ENCODE data around the gene ALKBH2.

The ALKBH2 gene

GRCh38 chr12:109093022-109093918, at the start of gene ALKBH2:
TSS of gene ALKBH2 (minus strand) at chr12:109093472. CDS start at chr12:109092786, 686 bp downstream.
- peak; percentile 90 to 91 for DNase-seq (ENCODE audit: low read depth in 2 of 2)

DNA sequence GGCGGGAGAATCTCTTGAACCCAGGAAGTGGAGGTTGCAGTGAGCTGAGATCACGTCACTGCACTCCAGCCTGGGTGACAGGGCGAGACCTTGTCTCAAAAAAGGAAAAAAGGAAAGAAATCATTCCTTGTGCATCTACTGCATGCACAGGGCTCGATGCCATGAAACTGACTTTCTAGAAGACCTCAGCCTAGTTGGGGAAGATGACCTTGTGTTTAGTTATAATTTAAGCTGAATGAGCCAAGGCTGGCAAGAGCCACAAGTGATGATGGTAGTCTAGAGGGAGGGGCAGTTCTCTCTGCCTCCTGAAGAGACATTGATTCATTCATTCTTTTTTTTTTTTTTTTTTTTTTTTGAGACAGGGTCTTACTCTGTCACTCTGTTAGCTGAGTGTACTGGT, 47.3 kb upstream of the ALKBH2 start:
- DNase-seq (ENCODE audit: low read depth in 2 of 2): no peak

DNA sequence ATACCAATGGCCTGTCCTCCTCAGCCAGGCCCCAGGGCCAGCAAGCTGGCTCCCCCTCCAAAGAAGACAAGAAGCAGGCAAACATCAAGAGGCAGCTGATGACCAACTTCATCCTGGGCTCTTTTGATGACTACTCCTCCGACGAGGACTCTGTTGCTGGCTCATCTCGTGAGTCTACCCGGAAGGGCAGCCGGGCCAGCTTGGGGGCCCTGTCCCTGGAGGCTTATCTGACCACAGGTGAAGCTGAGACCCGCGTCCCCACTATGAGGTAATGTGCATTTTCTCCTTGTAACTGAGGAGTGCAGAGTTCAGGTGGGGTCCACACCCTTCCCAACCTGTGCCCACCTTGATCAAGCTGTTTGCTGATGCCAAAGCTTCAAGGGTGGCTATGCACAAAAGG, 46.5 kb upstream of the ALKBH2 start:
- no peak for DNase-seq (ENCODE audit: low read depth in 2 of 2)

DNA sequence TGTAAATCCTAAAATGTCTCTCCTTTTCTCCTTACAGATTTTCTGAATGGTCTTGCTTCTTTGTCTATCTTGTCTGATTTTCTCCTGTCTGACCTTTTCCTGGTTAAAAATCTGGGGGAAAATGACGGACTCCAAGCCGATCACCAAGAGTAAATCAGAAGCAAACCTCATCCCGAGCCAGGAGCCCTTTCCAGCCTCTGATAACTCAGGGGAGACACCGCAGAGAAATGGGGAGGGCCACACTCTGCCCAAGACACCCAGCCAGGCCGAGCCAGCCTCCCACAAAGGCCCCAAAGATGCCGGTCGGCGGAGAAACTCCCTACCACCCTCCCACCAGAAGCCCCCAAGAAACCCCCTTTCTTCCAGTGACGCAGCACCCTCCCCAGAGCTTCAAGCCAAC, 46.1 kb upstream of the ALKBH2 start:
- no peak for DNase-seq (ENCODE audit: low read depth in 2 of 2)

GRCh38 chr12:109137055-109137454, 43.8 kb upstream of the ALKBH2 start:
- no peak for DNase-seq (ENCODE audit: low read depth in 2 of 2)

DNA sequence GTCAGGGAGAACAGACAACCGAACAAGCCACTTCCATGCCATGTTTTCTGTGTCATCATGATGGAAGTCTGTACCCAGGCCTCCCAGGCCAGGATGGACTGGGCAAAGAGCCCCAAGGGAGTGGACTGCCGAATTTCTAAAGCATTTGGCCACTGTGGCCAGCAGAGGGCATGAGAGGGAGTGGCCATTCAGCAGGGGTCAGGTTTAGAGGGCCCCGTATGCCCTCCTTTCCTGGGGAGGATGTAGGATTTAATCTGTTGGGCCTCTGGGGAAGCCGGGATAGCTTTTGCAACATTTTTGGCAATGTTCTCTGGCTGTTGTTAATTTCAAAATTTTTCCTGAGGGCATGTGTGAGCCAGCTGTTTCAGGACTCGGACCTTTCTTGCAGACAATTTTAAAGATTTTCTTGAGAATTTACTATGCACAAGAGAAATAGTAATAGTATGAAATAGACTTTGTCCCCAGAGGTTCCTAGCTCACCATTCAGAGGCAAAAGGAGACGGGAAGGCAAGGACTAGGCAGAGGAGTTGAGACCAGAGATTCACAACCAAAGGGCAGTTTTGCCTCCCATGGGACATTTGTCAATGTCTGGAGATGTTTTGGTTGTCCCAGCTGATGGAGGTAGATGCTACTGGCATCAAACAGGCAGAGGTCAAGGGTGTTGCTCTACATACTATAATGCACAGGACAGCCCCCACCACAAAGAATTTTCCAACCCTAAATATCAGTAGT, 41.1 kb upstream of the ALKBH2 start:
- no peak for DNase-seq (ENCODE audit: low read depth in 2 of 2)

GRCh38 chr12:109131154-109132050, 38.1 kb upstream of the ALKBH2 start:
- DNase-seq (ENCODE audit: low read depth in 2 of 2): no peak

DNA sequence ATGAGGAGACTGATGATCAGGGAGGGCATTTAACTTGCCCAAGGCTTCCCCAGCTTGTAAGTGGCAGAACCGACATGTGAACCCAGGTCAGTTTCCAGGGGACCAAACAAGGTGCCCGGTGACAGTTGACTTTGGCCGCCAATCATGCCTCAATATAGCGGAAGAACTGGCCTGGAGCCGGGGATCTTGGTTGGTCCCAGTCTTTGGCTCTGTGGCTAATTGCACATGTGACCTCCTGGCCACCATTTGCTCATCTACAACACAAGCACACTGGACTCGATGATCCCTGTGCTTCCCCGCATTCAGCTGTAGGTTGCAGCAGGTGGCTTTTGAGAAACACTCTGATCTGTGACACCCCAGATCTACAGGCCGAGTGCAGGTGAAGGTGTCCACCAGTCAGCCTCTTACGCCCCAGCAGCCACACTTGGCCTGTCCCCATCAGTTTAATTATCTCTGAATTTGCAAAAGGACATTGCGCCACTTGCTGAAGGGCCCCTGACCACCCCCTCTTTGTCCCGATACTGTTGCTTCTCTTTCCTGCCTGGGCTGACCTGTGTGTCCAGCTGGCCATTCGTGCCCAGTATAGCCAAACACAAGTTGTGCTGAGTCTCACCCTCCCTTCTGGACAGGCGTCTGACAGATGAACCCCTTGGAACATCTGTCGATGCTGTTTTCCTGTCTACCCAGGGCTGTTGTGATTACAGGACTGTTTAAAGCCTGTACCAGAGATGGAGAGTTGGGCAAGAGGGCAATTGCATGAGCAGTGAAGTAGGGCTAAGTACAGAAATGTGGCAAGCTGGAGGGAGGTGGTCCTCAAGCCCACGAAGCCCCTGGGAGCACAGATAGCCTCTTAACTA, 37.3 kb upstream of the ALKBH2 start:
- DNase-seq (ENCODE audit: low read depth in 2 of 2): no peak

GRCh38 chr12:109127533-109128242, 34.4 kb upstream of the ALKBH2 start:
- no peak for DNase-seq (ENCODE audit: low read depth in 2 of 2)

- no peak for DNase-seq (ENCODE audit: low read depth in 2 of 2)
Measured at GRCh38 chr12:109126784-109127183, 33.5 kb upstream of the ALKBH2 start.

- no peak for DNase-seq (ENCODE audit: low read depth in 2 of 2)
Measured at GRCh38 chr12:109125791-109126190, 32.5 kb upstream of the ALKBH2 start.

DNA sequence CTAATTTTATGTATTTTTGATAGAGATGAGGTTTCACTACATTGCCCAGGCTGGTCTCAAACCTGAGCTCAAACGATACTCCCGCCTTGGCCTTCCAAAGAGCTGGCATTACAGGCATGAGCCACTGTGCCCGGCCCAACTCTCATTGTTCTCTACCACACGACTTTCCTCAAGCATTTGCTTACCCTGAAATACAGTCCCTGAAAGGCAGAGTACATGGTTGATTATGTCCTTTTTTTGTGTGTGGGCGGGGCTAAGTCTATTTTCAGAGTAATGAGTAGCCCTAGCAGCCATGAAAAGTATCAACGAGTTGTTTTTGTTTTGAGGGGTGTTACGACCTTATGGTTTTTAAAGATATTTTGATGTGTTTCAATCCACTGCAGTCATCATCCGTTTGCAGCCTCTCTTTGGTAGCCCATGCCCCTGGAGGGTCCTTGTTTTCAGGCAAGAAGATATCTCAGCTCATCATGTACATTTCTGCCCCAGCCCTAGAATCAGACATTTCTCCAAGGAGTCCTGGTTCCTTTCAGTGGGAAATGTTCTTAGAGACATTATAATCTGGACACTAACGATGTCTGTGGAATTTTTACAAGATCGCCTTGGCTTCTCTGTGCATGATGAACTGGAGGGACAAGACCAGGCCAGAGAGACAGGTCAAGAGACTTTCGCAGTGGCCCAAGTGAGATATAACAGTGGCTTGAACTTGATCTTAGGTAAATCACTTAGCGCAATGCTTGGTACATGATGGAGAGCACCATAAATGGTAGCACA, 31.8 kb upstream of the ALKBH2 start:
- no peak for DNase-seq (ENCODE audit: low read depth in 2 of 2)

GRCh38 chr12:109121346-109121880, 28.1 kb upstream of the ALKBH2 start:
- DNase-seq (ENCODE audit: low read depth in 2 of 2): no peak

- DNase-seq (ENCODE audit: low read depth in 2 of 2): no peak
Measured at GRCh38 chr12:109120557-109120956, 27.3 kb upstream of the ALKBH2 start.

- no peak for DNase-seq (ENCODE audit: low read depth in 2 of 2)
Measured at GRCh38 chr12:109120095-109120494, 26.8 kb upstream of the ALKBH2 start.

DNA sequence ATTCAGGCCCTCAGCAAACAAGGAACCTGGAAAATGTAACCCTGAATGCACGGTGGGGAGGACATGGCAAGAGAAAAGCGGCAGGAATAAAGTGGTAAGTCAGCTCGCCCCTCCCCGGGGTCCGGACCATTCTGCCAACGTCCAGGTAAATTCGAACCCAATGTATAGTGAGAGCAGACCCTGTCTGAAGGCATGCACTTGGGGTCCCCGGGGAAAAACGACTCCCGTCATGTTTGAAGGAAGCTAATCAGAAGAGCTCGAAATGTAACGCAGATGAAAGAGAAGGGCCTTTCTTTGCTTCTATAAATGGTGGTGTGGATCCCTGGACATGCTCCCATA, 23.3 kb upstream of the ALKBH2 start:
- DNase-seq (ENCODE audit: low read depth in 2 of 2): no peak

DNA sequence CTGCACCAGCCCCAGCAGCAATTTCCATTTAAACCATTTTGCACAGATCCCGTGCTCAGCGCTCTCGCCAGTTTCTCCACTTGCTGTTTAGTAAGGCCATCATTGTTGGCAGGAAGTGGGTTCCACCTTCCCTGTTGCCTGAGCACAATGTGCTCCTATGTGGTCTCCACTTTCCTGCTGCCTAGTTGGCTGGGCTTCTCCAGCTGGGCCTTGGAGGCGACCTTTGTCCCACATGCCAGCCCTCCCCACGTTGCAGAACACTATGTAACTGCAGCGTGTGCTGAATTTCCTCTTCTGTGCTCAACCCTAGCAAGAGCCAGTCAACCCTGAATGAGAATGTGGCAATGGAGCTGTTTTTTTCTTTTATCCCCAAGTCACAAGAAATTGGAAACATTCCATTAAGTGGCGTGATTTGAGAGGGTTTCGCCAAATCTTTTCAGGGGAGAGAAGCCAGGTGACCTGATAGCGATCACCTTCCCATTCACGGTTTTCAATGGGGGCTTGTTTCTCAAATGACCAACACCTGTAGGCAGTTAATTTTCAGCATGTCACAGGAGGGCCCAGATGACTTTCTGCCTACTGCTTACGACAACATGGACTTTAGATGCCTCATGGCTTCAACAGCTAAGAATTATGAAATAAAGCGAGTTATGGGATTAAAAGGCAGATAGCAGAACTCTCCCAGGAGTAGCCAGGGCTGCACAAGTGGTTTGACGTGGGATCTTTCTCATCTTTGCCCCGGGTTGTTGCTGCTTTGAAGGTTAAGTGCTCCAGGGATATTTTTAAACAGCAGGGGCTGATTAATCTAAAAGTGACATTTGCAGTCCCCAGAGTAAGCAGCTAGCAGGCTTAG, 22.7 kb upstream of the ALKBH2 start, which contains the start of gene ACACB:
TSS of gene ACACB (plus strand) at position 830 of the 853 bp plus-strand sequence. CDS start 22,819 bp downstream, outside the sequence.
- DNase-seq (ENCODE audit: low read depth in 2 of 2): no peak

DNA sequence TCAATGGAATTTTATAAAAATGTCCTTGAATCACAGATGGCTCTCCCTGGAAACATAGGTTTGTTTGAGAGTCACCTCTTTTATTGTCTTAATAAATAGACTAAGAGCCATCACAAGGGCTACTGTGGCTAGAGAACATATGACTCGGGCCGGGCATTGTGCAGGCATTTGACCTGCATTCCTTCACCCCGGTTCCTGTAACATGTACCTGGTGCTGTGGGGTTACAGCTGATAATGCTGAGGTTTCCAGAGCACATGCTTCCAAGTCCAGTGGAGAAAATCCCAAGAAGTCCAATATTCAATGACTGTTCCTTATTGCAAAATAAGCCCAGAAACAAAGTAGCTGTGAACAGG, 22.1 kb upstream of the ALKBH2 start:
- DNase-seq (ENCODE audit: low read depth in 2 of 2): no peak
